ENCODE data around the gene RAB33B.

RAB33B gene

DNA sequence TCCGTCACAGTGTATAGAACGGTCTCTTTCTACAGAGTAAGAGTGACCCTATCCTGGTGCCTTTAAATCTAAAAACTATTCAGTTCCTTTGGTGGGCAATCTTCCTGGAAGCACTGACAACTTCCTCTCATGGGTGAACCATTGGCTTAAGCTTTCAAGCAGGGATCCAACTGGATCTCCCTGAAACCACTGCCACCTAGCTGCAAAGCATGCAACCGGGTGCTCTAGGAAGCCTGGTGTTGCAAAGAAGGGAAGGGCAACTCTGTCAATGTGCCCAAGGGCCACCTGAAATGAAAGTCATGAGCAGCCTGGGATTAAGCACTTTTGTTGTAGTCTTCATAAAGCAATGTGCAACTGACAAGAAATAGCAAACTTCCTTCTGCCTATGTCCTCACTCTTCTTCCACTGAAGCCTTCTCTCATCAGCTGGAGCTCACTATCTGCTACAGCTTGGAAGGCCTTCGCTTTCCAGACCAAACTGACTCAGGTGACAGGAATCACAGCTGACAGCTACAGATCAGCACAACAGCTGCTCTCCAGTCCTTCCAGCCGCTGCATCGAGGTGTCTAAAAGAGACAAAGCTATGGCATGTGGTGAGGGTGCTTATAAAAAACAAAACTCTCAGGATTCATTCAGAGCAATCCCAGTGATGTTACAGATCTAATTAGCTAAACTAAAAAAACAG is 55.9 kb downstream of the RAB33B start:
- no peak for DNase-seq

DNA sequence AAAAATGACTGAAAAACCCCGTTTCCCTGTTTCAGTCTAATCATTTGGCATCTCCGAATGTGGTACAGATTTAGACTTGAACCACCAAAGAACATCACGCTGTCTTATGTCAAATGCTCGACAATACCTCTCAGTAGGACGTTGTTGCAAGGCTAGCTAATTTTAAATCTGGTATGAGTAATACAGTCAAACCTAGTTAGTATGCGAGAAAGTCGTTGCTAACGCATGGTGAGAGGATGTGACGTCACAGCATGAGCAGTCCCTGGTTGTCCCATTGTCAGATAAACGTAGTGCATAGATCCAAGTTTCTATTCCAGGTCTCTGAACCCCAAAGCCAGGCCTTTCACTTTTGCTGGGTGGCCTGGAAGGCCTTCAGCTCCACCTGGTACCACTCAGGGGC is 57.4 kb downstream of the RAB33B start:
- DNase-seq, result no peak

DNA sequence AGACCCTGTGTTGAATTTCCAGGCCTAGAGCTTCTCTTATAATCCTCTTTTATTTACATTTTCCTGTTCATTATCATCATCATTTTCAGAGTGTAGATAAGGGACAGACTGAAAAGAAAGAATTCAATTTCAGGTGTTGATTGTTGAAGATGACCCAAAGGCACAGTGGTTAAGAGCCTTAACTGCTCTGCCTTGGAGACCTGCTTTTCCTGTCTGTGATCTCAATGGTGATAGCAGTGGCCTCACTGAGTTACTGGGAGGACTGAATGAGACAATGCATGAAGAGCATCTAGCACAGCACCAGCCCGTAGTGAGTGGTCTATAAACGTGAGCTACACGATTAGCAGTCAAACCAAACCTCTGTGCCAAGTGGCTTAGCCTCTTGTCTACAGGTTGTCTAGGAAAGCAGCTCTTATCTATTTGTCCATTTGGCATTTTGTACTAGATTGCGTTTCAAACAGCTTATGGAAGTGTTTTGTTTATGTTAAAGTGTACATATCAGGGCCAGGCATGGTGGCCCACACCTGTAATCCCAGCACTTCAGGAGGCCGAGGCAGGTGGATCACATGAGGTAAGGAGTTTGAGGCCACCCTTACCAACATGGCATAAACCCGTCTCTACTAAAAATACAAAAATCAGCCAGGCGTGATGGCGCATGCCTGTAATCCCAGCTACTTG is 60.6 kb downstream of the RAB33B start:
- no peak for DNase-seq

DNA sequence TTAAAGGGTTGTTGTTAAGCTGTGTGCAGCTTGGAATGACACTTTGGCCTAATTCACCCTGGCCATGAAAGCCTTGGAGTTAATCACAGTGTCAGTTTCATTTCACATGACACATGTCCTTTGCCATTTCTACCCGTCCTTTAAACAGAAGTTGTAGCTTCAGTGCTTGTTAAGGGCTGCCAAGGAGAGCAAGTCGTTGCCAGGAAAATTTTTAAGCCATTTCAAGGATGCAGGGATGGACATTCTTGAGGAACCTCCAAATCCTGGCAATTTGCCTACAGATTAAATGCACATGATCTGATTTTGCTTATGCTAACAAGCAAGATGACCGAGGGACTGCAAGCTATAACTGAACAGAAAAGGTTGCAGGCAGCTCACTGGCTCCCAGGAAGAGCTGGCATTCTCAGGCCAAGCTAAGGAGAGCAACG is 61.6 kb downstream of the RAB33B start:
- DNase-seq, result no peak

DNA sequence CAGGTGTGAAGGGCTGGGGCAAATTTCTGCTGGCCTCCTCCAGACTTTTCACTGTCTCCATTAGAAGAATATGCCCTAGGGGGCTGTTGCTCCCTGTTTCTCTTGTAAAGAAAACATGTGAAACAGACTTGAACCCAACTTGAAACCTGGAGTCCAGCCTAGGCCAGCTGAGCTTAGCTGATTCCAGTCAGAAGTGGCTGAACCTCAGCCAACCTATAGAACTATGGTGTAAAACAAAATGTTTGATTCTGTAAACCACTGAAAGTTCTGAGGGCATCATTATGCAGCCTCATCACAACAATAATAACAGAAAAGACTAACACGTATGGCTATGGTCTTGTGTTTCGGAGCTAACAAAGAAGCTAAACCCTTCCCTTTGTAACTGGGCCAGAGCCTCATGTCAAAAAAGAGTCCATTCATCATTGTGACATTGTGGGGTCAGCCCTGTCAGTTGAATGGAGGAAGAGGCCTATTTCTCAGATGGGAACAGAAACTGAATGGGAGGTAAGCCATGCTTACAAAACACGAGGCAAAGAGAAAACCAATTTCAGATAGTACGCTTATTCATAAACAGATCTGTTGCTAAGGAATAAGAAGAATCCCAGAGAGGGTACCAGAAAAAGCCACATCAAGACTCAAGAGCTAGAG is 68.0 kb downstream of the RAB33B start:
- no peak for DNase-seq

DNA sequence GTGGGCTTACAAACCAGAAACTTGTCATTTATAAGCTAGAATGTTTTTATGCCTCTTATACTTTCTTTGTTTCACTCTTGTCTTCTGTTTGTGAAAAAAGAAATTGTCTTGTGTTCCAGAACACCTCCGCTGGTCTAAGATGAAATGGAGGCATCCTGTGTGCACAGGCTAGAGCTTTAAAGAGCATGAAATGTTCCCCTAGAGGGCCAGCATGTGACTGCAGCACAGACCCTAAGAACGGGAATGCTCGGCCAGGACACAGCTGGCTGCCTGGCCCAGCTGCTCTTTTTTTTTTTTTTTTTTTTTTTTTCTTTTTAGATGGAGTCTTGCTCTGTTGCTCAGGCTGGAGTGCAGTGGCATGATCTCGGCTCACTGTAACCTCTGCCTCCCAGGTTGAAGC is 68.5 kb downstream of the RAB33B start:
- no peak for DNase-seq

DNA sequence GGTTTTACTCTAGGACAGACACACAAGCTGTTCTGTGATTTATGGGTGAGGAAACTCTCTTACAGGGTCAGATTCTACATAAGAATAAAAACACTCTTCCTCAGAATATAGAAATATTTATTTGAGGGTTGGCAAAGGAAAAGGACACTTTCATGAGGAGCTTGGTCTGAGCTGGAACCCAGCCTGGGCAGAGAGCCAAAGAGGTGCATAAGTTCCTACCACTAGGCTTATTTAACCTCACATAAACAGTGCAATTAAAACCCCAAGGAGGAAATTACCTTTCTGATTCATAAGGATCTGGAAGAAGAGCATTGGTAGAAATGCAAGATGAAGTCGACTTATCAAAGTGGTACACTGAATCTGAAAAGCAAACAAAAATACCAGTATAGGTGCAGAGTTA is 69.2 kb downstream of the RAB33B start:
- DNase-seq, result no peak

DNA sequence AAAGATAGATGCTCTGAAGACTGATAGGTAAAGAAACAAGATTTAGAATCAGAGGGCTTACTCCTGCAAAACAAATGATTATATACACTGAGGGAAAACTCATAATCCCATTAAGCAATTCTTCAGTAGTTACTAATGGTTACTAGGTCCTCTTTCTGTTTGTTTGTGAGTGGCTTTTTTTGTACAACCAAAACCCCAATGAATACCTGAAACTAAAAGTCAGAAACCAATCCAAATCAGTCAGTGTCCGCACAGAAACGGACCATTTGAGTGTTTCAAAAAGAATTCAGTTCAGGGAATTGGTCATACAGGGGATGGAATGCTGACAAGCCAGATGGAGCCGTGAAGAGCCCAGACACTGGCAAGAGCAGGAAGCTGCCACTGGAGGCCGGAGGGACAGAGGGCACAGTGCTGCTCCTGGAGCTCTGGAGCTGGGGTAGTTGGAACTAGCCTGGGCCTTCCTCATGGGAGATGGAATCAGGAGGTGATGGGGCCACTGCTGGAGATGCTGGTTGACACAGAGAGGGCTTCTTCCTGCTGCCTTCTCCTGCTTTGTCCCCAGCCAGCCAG is 70.2 kb downstream of the RAB33B start:
- DNase-seq, result no peak

DNA sequence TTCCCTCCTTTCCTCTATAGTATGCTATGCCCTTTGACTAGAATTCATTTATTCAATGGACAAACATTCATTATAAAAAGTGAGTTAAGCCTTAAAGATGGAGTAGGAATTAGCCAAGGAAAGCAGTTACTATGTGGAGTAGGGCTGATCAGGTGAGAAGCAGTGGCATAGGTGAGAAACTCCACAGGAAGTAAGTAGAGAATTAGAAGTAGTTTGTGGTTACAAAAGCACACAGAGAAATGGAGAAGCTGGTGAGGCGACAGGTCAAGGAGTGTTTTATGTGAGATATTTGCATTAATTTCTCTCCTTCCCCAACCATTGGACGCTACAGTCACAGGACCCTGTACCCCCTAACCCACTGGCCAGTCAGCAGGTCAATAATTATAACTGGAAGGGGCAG is 71.5 kb downstream of the RAB33B start:
- no peak for DNase-seq
